Measurements from ENCODE around the gene POR. TPM values are rescaled to one million over a fixed set of nuclear protein-coding genes. Genes with fewer than 3 reads are reported as not detected.
"Not testable (repeated sequence)": the region's sequence is repeated elsewhere in the genome, so short reads cannot be mapped to it uniquely, and the experiment has no call there.

Gene POR
- total and polyA plus RNA-seq, 2 of the 13 experiments (the other 11 are each of a cell fraction or from before 2014, with no cell fraction given): 145 to 266 TPM

- peak; percentile 75 for TF ChIP-seq ZNF770 (CRISPR knock-in tag; IDR thresholded peaks at IDR 0.05)
- peak; percentile 84 for TF ChIP-seq ZMYM3 (CRISPR knock-in tag; IDR thresholded peaks at IDR 0.05)
- not testable (repeated sequence) for TF ChIP-seq FOXP1 (IDR thresholded peaks at IDR 0.05)
- TF ChIP-seq FOXP1 (CRISPR knock-in tag; IDR thresholded peaks at IDR 0.05): peak; percentile 65
Observed at GRCh38 chr7:75911186-75911585, 3.8 kb upstream of the POR start (continued).

- in situ Hi-C loops (cut with HindIII; ENCODE audit: extremely low pct_ligation_motif_present, low pct_unique_long_range_greater_than_20kb): no loop called here
- ChIA-PET CTCF (ENCODE audit: low intra/inter-chr PET ratio, low total read pairs) (no interaction called here), POLR2A (interaction anchor here (2.0 to 4.1 kb wide), 5 partner anchors 10 to 81 kb away, joined by 7 to 41 read pairs (median 17); partner anchors contain the start of genes RHBDD2 and TMEM120A)
- Histone ChIP-seq H3K27ac (ENCODE audit: extremely low read length, insufficient read depth, low read length) (no peak overlapping the region), H3K4me3 (replicated peaks in 1 of 3; ENCODE audit: insufficient read depth in 1 of 3, low read depth in 2 of 3, low read length in 3 of 3) (no peak overlapping the region), H3K4me1 (ENCODE audit: insufficient read depth, low read length) (peaks cover 67% of the 10 kb centered on the region), H4K20me1 (ENCODE audit: insufficient read depth, low read length) (peaks cover 23% of the 10 kb centered on the region), H3K36me3 (replicated peaks in 1 of 2; ENCODE audit: control insufficient read depth in 1 of 2, insufficient read depth in 2 of 2, low read length in 2 of 2) (no peaks in the 10 kb centered on the region), H2AFZ (ENCODE audit: low read length) (no peak overlapping the region), H3K79me2 (ENCODE audit: insufficient read depth, low read length) (peaks cover 42% of the 10 kb centered on the region), H3K9me3 (ENCODE audit: low read length) (no peaks in the 10 kb centered on the region), H3K4me2 (ENCODE audit: low read depth, low read length) (peak overlapping the region; percentile 82; the same call in 1 of the 2 replicates), H3K9ac (ENCODE audit: insufficient read depth, low read depth, low read length) (no peak overlapping the region), H3K27me3 (ENCODE audit: control insufficient read depth in 1 of 2, insufficient read depth in 2 of 2, low read length in 2 of 2) (no peaks in the 10 kb centered on the region; a peak in 1 of 5 replicates)
- DNase-seq (ENCODE audit: low spot score) (no peak), FAIRE-seq (no peak), ATAC-seq (no peak)
- 96% methylated on average over 6 of the region's 6 CpGs for WGBS (ENCODE audit: low lambda C conversion rate)
- BruUV-seq (replicated peaks): no TSS peak
- intact Hi-C loops (cut with micrococcal nuclease; ENCODE audit: unreplicated experiment): no loop called here
- TF ChIP-seq STAG1 (CRISPR knock-in tag; IDR thresholded peaks at IDR 0.05) (no peak), JDP2 (CRISPR knock-in tag; IDR thresholded peaks at IDR 0.05; ENCODE audit: borderline replicate concordance) (no peak), MED13 (CRISPR knock-in tag; IDR thresholded peaks at IDR 0.05) (no peak), ISX (CRISPR knock-in tag; conservative IDR thresholded peaks at IDR 0.05) (no peak), ATRX (CRISPR knock-in tag; IDR thresholded peaks at IDR 0.05; ENCODE audit: borderline replicate concordance) (no peak), ZNF670 (CRISPR knock-in tag; IDR thresholded peaks at IDR 0.05; ENCODE audit: borderline replicate concordance) (no peak), NPAS2 (CRISPR knock-in tag; IDR thresholded peaks at IDR 0.05; ENCODE audit: borderline replicate concordance) (no peak), PTBP1 (IDR thresholded peaks at IDR 0.05; ENCODE audit: low read depth, low read length, poor library complexity, severe bottlenecking) (no peak), ZMYM4 (CRISPR knock-in tag; IDR thresholded peaks at IDR 0.05) (no peak), ZNF567 (CRISPR knock-in tag; IDR thresholded peaks at IDR 0.05; ENCODE audit: borderline replicate concordance) (no peak), KAT2B (IDR thresholded peaks at IDR 0.05; ENCODE audit: borderline replicate concordance, low read depth, low read length) (no peak), EP300 (IDR thresholded peaks at IDR 0.05; ENCODE audit: low read depth in 2 of 2, low read length in 2 of 2) (no peak), EP300 (CRISPR knock-in tag; IDR thresholded peaks at IDR 0.05; ENCODE audit: borderline replicate concordance) (no peak), ZNF18 (CRISPR knock-in tag; IDR thresholded peaks at IDR 0.05; ENCODE audit: insufficient replicate concordance) (no peak), MIXL1 (CRISPR knock-in tag; IDR thresholded peaks at IDR 0.05) (no peak), IRF9 (CRISPR knock-in tag; IDR thresholded peaks at IDR 0.05; ENCODE audit: borderline replicate concordance) (no peak), CREBL2 (CRISPR knock-in tag; IDR thresholded peaks at IDR 0.05; ENCODE audit: borderline replicate concordance) (no peak), FOXP1 (IDR thresholded peaks at IDR 0.05) (no peak), FOXP1 (CRISPR knock-in tag; IDR thresholded peaks at IDR 0.05) (no peak)
Observed at GRCh38 chr7:75913437-75913836, 1.5 kb upstream of the POR start.
